PFSK-1 (cell line): ENCODE measurements around the gene PIGL.

Experiments used
- POLR2AphosphoS5 ChIP-seq: IDR thresholded peaks from 2 replicates; pipeline ENCODE4 v1.6.1; 2012; ENCODE audit warnings: low read depth, mild to moderate bottlenecking, control low read depth, low read length, moderate library complexity
- TAF1 ChIP-seq: IDR thresholded peaks from 2 replicates; pipeline ENCODE4 v1.6.1; 2012; ENCODE audit warnings: low read length, control low read depth, borderline replicate concordance; ENCODE audit not compliant: insufficient read depth
- TF ChIP-seq, protein P1 (sequence below), 2 experiments: IDR thresholded peaks; 2 replicates each; pipeline versions ENCODE4 v1.6.1 to v1.8.0; 2011 to 2012; ENCODE audit warnings: low read depth in 2 of 2, low read length in 2 of 2, control low read depth in 1 of 2, inconsistent platforms in 1 of 2, mild to moderate bottlenecking in 1 of 2, moderate library complexity in 1 of 2; ENCODE audit not compliant: insufficient read depth in 1 of 2

DNA sequence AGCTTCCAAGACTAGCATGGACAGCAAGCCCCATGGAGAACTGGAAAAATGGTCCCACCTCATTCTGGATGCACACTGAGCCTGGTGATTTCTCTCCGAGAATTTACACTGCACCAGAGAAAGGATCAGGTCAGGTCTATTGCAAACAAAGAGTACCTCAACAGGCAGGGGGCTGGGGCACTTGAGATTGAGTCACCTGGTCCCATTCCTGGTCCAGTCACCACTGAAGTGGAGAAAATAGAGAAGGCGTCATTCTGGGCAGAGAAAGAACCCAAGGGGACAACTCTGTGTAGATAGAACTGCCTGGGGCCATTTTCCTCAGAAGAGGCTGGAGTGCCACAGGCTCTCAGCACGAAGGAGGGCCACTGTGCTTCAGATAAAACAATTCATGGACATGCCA is 97.8 kb downstream of the PIGL start:
- TF ChIP-seq TAF1 (no peak), POLR2AphosphoS5 (no peak)
- TF ChIP-seq, protein P1, sequence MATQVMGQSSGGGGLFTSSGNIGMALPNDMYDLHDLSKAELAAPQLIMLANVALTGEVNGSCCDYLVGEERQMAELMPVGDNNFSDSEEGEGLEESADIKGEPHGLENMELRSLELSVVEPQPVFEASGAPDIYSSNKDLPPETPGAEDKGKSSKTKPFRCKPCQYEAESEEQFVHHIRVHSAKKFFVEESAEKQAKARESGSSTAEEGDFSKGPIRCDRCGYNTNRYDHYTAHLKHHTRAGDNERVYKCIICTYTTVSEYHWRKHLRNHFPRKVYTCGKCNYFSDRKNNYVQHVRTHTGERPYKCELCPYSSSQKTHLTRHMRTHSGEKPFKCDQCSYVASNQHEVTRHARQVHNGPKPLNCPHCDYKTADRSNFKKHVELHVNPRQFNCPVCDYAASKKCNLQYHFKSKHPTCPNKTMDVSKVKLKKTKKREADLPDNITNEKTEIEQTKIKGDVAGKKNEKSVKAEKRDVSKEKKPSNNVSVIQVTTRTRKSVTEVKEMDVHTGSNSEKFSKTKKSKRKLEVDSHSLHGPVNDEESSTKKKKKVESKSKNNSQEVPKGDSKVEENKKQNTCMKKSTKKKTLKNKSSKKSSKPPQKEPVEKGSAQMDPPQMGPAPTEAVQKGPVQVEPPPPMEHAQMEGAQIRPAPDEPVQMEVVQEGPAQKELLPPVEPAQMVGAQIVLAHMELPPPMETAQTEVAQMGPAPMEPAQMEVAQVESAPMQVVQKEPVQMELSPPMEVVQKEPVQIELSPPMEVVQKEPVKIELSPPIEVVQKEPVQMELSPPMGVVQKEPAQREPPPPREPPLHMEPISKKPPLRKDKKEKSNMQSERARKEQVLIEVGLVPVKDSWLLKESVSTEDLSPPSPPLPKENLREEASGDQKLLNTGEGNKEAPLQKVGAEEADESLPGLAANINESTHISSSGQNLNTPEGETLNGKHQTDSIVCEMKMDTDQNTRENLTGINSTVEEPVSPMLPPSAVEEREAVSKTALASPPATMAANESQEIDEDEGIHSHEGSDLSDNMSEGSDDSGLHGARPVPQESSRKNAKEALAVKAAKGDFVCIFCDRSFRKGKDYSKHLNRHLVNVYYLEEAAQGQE (IDR thresholded peaks at IDR 0.05; ENCODE audit: insufficient read depth in 1 of 2, low read depth in 2 of 2, low read length in 2 of 2) = no peak
